Esophagus squamous epithelium (tissue), 5 donors: ENCODE results near the gene RPTOR. TPM values are rescaled to one million over a fixed set of nuclear protein-coding genes. Genes with fewer than 3 reads are reported as not detected.

Experiments used
- DNase-seq: peaks from one replicate; lab custom pipeline; 2025; lab: John Stamatoyannopoulos, UW
- H3K27ac ChIP-seq, 4 donors: fragments of 200-600 bp; sonication (generic); one replicate each; pipeline ENCODE4 v1.5.1; 2016 to 2019; ENCODE audit warnings: mild to moderate bottlenecking in 1 of 4
- H3K27me3 ChIP-seq, 4 donors: fragments of 200-600 bp; sonication (generic); 1 replicate in 3 of 4; 2 replicates in 1 of 4; pipeline versions ENCODE4 v1.5.1 to v1.6.0; 2017 to 2021; ENCODE audit warnings: antibody characterized with exemption in 1 of 4
- H3K36me3 ChIP-seq, 3 donors: fragments of 200-600 bp; sonication (generic); one replicate each; pipeline ENCODE4 v1.5.1; 2016 to 2019
- H3K4me1 ChIP-seq, 3 donors: fragments of 200-600 bp; sonication (generic); one replicate each; pipeline ENCODE4 v1.5.1; 2017 to 2019
- H3K4me3 ChIP-seq, 4 donors: fragments of 200-600 bp; sonication (generic); 1 replicate in 3 of 4; 2 replicates in 1 of 4; pipeline ENCODE4 v1.5.1; 2016 to 2019; ENCODE audit warnings: mild to moderate bottlenecking in 2 of 4, moderate library complexity in 1 of 4
- H3K9me3 ChIP-seq, 3 donors: fragments of 200-600 bp; sonication (generic); one replicate each; pipeline ENCODE4 v1.5.1; 2016 to 2019
- POLR2A ChIP-seq, 4 donors: fragments of 450-650 bp; IDR thresholded peaks; one replicate each; pipeline ENCODE4 v1.6.1; 2017; ENCODE audit warnings: antibody characterized with exemption in 4 of 4, mild to moderate bottlenecking in 4 of 4, moderate library complexity in 3 of 4
- WGBS, 2 donors: methylation state at CpG; one replicate each; pipeline ENCODE4 v1.1.5; 2018; 5-methylcytosine and 5-hydroxymethylcytosine counted together
- intact Hi-C: fragments of 100-400 bp; cut with DNase I; formaldehyde crosslinking; loops from one replicate; pipeline ENCODE4 v1.15.0; 2022
- total RNA-seq, 4 donors: library from RNA; depleted of rRNA; stranded (reverse); fragments of >200 nt; gene quantifications; one replicate each; pipeline ENCODE4 v1.1.0, GENCODE V29; 2016
- TF ChIP-seq, protein P1 (sequence below), 6 experiments: fragments of 450-650 bp in 4 of 6; fragments of 200-600 bp in 2 of 6; sonication (generic) in 2 of 6; IDR thresholded peaks; one replicate each; pipeline ENCODE4 v1.5.1; 2016 to 2019; ENCODE audit warnings: antibody characterized with exemption in 6 of 6, mild to moderate bottlenecking in 4 of 6, moderate library complexity in 4 of 6
- donor health status: DM: yes; HTN: yes; CAD: no.

Gene RPTOR
- total RNA-seq, 4 donors from 2014 or later, result 11.7 to 27.8 (median 22.8) TPM

DNA sequence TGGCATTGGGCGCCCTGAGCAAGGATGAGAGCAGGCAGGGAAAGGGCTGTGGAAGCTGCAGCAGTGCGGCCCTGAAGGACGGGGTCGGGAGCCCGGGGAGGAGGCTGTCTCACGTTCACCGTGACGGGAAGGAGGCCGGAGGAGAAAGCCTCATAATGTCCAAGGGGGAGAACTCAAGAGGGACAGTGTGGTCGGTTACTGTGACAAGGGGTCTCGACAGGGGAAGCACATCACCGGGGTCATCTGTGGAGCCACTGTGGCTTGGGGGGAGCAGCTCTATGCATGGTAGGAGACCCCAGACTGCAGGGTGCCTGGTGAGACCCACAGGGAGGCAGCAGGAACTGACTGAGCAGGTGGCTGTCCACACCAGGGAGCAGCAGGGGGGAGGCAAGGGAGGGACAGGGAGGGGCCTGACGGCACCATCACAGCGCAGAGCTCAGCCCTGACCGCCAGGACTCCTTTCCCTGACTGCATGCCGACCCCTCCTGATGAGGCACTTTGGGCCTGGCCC lies 292.4 kb downstream of the RPTOR start:
- Histone ChIP-seq H3K36me3 (peaks cover 0 to 26% (median 0%) of the 10 kb centered on the region in 3 donors), H3K4me1 (peaks cover 15 to 27% (median 15%) of the 10 kb centered on the region in 3 donors), H3K27ac (no peak overlapping the region), H3K4me3 (no peak overlapping the region), H3K27me3 (no peaks in the 10 kb centered on the region), H3K9me3 (no peaks in the 10 kb centered on the region)
- DNase-seq, result no peak
- intact Hi-C loops, result no loop called here
- 90 to 95% methylated on average over 13 to 16 of the region's 16 CpGs for WGBS, 2 donors
- no peak for TF ChIP-seq POLR2A (IDR thresholded peaks at IDR 0.05)
- TF ChIP-seq, protein P1, sequence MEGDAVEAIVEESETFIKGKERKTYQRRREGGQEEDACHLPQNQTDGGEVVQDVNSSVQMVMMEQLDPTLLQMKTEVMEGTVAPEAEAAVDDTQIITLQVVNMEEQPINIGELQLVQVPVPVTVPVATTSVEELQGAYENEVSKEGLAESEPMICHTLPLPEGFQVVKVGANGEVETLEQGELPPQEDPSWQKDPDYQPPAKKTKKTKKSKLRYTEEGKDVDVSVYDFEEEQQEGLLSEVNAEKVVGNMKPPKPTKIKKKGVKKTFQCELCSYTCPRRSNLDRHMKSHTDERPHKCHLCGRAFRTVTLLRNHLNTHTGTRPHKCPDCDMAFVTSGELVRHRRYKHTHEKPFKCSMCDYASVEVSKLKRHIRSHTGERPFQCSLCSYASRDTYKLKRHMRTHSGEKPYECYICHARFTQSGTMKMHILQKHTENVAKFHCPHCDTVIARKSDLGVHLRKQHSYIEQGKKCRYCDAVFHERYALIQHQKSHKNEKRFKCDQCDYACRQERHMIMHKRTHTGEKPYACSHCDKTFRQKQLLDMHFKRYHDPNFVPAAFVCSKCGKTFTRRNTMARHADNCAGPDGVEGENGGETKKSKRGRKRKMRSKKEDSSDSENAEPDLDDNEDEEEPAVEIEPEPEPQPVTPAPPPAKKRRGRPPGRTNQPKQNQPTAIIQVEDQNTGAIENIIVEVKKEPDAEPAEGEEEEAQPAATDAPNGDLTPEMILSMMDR (IDR thresholded peaks at IDR 0.05), result no peak

DNA sequence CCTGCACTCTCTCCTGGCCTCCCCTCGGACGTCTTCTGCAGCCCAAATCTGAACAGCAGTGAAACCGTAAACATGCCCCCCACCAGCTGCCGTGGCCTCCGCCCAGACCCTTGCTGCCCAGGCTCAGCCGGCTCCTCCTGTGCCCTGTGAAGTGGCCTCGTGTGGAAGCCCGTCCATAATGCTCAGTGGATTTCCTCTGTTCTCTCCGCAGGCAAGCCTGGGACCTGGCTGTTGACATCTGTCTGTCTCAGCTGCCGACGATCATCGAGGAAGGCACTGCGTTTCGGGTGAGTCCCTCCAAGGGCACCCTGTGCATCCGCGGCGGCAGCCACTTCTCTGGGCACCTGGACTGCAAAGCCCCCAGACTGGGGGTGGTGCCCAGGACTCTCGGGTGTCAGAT lies 293.1 kb downstream of the RPTOR start:
- Histone ChIP-seq H3K27me3 (no peaks in the 10 kb centered on the region), H3K36me3 (peaks cover 0 to 26% (median 0%) of the 10 kb centered on the region in 3 donors), H3K4me1 (peaks cover 8 to 20% (median 8%) of the 10 kb centered on the region in 3 donors), H3K4me3 (no peak overlapping the region), H3K9me3 (no peaks in the 10 kb centered on the region), H3K27ac (no peak overlapping the region)
- WGBS, 2 donors, result 93% methylated on average over 5 to 14 of the region's 18 CpGs
- no peak for DNase-seq
- TF ChIP-seq, protein P1 (IDR thresholded peaks at IDR 0.05), result no peak
- no peak for TF ChIP-seq POLR2A (IDR thresholded peaks at IDR 0.05)
- intact Hi-C loops, result no loop called here

DNA sequence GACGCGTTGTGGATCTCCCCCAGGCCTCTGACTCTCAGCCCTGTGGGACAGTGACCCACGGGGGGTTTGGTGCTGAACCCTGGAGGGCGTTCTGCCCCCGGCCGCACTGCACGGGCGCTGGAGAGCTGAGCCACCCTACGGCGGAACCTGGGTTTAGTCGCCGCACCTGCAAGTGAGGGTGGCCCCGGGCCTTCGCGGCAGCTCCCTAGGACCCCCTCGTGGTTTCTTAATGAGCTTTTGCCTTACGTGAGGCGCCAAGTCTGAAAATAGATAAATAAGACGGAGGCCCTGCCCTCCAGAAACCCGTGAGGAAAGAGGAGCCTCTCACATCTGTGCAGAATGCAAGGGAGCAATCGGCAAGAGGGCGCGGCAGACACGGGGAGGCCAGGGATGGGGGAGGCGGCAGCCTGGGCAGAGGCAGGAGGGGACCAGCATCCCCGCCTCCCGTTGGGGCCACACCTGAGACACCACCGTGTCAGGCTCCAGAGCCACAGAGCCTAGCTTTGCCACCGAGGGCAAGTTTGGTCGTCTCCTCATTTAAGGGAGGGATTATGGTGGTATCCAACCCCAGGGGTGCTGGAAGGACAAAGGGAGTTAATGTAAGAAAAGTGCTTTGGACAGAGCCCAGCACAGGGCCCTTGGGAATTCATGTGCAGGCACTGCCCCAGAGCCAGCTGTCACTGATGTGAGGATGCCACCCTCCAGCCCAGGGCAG lies 293.8 kb downstream of the RPTOR start:
- intact Hi-C loops, result no loop called here
- Histone ChIP-seq H3K27ac (no peak overlapping the region), H3K27me3 (no peaks in the 10 kb centered on the region), H3K4me3 (no peak overlapping the region), H3K4me1 (peaks cover 4 to 12% (median 6%) of the 10 kb centered on the region in 3 donors), H3K9me3 (no peaks in the 10 kb centered on the region), H3K36me3 (peaks cover 0 to 26% (median 0%) of the 10 kb centered on the region in 3 donors)
- no peak for TF ChIP-seq POLR2A (IDR thresholded peaks at IDR 0.05)
- TF ChIP-seq, protein P1 (IDR thresholded peaks at IDR 0.05), result no peak
- no peak for DNase-seq
- WGBS, 2 donors, result 82 to 92% methylated on average over 10 to 13 of the region's 30 CpGs

DNA sequence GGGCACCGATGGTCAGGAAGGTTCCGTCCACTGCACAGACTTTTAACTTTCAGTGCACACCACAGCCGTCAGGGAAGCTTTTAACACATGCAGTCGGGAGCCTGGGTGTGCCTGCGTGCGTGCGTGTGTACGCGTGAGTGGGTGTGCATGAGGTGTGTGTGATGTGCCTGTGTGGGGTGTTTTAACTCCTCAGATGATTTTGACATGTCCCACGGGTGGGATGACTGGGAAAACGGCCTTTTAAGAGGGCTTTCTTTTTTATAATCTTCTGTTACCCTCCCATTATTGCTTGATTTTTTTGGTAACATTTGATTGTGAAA lies 294.3 kb downstream of the RPTOR start:
- no peak for TF ChIP-seq POLR2A (IDR thresholded peaks at IDR 0.05)
- TF ChIP-seq, protein P1 (IDR thresholded peaks at IDR 0.05), result no peak
- no peak overlapping the region for H3K27ac ChIP-seq
- WGBS, 2 donors, result 73 to 75% methylated on average over 11 of the region's 11 CpGs
- H3K4me3 ChIP-seq, result no peak overlapping the region
- H3K4me1 ChIP-seq, result peaks cover 0 to 7% (median under 1%) of the 10 kb centered on the region in 3 donors
- no peaks in the 10 kb centered on the region for H3K9me3 ChIP-seq
- intact Hi-C loops, result no loop called here
- no peak for DNase-seq
- H3K36me3 ChIP-seq, result peaks cover 0 to 29% (median 0%) of the 10 kb centered on the region in 3 donors
- no peaks in the 10 kb centered on the region for H3K27me3 ChIP-seq

DNA sequence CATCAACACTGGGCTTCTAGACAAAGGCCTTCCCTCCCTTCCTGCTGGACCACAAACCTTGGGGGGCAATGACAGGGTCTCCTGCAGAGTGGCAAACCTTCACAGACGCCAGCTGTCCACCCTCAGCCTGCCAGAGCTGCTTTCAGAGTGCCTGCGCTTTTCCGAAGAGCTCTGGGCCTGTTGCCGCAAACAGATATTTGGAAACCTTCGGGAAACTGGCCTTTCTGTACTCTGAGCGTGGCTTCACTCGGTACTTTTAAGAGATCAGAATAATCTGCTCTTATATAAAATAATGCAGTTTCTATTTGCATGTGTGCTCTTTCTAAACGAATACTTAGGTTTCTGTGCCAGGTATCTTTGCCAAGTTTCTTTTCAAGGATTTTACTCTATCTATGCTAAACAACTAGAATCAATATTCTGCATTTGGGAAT lies 294.9 kb downstream of the RPTOR start:
- Histone ChIP-seq H3K9me3 (no peaks in the 10 kb centered on the region), H3K4me3 (no peak overlapping the region), H3K4me1 (peaks cover 0 to 2% (median 0%) of the 10 kb centered on the region in 3 donors), H3K27me3 (no peaks in the 10 kb centered on the region), H3K27ac (peak overlapping the region in 2 of 4 donors; percentile 14 to 34), H3K36me3 (peaks cover 0 to 33% (median 0%) of the 10 kb centered on the region in 3 donors)
- WGBS, 2 donors, result 68 to 73% methylated on average over 5 to 8 of the region's 8 CpGs
- intact Hi-C loops, result no loop called here
- TF ChIP-seq POLR2A (IDR thresholded peaks at IDR 0.05), result no peak
- TF ChIP-seq, protein P1 (IDR thresholded peaks at IDR 0.05), result no peak
- no peak for DNase-seq
